ENCODE data around the gene TTC34.

DNA sequence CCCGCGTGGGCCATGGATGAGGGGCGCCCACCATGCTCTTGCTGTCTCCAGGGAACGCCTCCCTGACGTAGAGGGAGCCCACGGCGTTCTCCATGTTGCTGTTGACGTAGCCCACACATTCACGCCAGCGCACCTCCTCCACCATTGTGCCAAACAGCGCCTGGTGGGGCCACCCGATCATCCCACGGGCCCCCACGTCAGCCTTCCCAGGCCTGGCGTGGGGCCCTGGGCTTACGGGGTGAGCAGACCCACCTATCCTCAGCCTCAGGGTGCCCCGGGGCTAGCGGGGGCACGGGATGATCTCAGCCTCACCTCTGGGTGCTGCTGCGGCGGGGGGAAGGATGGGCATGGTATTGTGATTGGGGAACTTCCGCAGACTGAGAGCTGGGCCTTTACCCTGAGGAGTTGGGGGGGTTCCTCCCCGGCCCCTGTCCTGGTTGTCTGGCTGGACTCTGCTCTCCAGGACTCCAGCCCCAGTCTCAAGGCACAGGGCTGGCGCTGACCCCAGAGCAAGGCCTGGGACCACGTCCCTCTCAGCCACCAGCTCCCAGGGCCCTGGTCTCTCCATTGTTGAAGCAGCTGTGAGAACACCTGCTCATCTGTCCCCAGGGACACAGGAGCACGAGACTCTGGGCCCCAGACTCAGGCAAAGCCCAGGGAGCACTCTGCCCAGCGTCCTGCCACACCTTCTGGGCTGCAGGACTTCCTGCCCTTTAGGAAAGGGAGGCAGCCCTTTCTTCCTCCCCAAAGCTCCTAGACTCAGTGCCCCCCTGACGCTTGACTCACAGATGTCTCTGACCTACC lies 204.8 kb downstream of the TTC34 start:
- TF ChIP-seq EZH2phosphoT487 (IDR thresholded peaks at IDR 0.05; ENCODE audit: insufficient read depth, low read depth) (no peak), EZH2 (IDR thresholded peaks at IDR 0.05; ENCODE audit: insufficient read depth, poor library complexity, severe bottlenecking) (no peak)

Data from GM23248 (cell line).